Loucy (cell line): ENCODE data around the gene COL5A1.

ENCODE experiments used
- EZH2phosphoT487 ChIP-seq: fragments of 200-600 bp; IDR thresholded peaks from 2 replicates; pipeline ENCODE4 v1.6.1; 2018; ENCODE audit warnings: antibody characterized with exemption, mild to moderate bottlenecking, moderate library complexity, borderline replicate concordance
- TF ChIP-seq, protein P1 (sequence below): fragments of 200-600 bp; sonication (generic); conservative IDR thresholded peaks from 2 replicates; pipeline ENCODE4 v1.5.1; 2014; ENCODE audit warnings: mild to moderate bottlenecking, antibody characterized with exemption, low read length

DNA sequence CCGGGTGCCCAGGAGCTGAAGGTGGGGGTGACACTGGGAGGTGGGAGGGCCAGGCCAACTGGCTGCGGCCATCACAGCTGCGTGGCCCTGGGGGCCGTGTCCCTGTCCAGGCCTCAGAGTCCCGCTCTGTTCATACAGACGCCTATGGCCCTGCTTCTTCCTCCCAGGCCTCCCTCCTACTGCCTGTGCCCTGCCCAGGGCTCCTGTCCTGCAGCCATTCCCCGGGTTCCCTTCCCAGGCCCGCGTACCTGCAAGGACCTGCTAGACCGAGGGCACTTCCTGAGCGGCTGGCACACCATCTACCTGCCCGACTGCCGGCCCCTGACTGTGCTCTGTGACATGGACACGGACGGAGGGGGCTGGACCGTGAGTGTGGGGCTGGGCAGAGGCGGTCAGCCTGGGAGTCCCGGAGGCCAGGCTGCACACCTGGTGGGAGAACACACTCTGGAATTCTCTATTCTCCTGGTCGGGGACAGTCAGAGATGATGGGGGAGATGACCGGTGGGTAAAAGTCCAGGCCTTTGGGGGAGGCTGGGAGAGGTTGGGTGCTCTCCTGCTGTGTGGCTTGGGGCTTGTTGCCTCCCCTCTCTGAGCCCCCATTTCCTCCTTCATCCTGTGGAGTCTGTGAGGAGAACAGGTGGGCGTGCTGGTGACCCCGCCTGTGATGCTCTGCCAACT, 243.5 kb downstream of the COL5A1 start:
- TF ChIP-seq, protein P1, sequence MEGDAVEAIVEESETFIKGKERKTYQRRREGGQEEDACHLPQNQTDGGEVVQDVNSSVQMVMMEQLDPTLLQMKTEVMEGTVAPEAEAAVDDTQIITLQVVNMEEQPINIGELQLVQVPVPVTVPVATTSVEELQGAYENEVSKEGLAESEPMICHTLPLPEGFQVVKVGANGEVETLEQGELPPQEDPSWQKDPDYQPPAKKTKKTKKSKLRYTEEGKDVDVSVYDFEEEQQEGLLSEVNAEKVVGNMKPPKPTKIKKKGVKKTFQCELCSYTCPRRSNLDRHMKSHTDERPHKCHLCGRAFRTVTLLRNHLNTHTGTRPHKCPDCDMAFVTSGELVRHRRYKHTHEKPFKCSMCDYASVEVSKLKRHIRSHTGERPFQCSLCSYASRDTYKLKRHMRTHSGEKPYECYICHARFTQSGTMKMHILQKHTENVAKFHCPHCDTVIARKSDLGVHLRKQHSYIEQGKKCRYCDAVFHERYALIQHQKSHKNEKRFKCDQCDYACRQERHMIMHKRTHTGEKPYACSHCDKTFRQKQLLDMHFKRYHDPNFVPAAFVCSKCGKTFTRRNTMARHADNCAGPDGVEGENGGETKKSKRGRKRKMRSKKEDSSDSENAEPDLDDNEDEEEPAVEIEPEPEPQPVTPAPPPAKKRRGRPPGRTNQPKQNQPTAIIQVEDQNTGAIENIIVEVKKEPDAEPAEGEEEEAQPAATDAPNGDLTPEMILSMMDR, result no peak
- no peak for TF ChIP-seq EZH2phosphoT487
